Measurements from ENCODE around the gene PXN. TPM values are rescaled to one million over a fixed set of nuclear protein-coding genes. Genes with fewer than 3 reads are reported as not detected.
"Not testable (repeated sequence)": the region's sequence is repeated elsewhere in the genome, so short reads cannot be mapped to it uniquely, and the experiment has no call there.

The PXN gene
- total RNA-seq, 4 donors from 2014 or later = 37.2 to 63.7 (median 51.6) TPM

DNA sequence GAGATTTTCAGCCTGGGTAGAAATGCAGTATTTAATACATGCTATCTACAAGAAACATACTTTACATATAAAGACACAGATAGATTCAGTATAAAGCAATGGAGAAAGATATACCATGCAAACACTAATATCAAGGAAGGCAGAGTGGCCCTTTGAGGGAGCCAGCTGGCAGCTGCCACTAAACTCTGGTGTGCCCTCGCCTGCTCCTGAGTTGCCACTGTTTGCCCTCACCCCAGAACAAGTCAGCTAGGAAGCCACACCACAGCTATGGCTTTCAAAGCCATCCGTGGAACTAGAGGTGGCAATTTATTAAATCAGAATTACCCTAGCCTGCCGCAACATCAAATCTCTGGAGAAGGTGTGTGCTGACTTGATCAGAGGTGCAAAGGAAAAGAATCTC lies 18.3 kb downstream of the PXN start:
- H3K9me3 ChIP-seq = no peaks in the 10 kb centered on the region
- H3K36me3 ChIP-seq = no peaks in the 10 kb centered on the region
- 45% methylated on average over 3 of the region's 3 CpGs for WGBS
- no peak for TF ChIP-seq EP300 (IDR thresholded peaks at IDR 0.05)
- TF ChIP-seq POLR2A (IDR thresholded peaks at IDR 0.05) = no peak
- TF ChIP-seq POLR2AphosphoS5 (IDR thresholded peaks at IDR 0.05) = no peak
- TF ChIP-seq, protein P1, sequence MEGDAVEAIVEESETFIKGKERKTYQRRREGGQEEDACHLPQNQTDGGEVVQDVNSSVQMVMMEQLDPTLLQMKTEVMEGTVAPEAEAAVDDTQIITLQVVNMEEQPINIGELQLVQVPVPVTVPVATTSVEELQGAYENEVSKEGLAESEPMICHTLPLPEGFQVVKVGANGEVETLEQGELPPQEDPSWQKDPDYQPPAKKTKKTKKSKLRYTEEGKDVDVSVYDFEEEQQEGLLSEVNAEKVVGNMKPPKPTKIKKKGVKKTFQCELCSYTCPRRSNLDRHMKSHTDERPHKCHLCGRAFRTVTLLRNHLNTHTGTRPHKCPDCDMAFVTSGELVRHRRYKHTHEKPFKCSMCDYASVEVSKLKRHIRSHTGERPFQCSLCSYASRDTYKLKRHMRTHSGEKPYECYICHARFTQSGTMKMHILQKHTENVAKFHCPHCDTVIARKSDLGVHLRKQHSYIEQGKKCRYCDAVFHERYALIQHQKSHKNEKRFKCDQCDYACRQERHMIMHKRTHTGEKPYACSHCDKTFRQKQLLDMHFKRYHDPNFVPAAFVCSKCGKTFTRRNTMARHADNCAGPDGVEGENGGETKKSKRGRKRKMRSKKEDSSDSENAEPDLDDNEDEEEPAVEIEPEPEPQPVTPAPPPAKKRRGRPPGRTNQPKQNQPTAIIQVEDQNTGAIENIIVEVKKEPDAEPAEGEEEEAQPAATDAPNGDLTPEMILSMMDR (IDR thresholded peaks at IDR 0.05) = no peak
- no peak overlapping the region for H3K4me3 ChIP-seq
- H3K4me1 ChIP-seq = peaks cover 83% of the 10 kb centered on the region
- DNase-seq (ENCODE audit: low spot score in 2 of 2) = no peak
- H3K27me3 ChIP-seq = no peaks in the 10 kb centered on the region
- peak overlapping the region; percentile 74 for H3K27ac ChIP-seq

DNA sequence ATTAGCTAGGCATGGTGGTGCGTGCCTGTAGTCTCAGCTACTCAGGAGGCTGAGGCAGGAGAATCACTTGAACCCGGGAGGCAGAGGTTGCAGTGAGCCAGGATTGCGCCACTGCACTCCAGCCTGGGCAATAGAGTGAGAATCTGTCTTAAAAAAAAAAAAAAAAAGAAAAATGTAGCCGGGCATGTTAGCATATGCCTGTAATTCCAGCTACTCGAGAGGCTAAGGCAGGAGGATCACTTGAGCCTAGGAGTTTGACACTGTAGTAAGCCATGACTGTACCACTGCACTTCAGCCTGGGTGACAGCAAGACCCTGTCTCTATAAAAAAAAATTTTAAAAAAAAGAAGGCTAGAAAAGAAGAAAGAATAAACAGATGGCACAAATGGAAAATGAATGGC lies 18.8 kb downstream of the PXN start:
- 58% methylated on average over 5 of the region's 5 CpGs for WGBS

DNA sequence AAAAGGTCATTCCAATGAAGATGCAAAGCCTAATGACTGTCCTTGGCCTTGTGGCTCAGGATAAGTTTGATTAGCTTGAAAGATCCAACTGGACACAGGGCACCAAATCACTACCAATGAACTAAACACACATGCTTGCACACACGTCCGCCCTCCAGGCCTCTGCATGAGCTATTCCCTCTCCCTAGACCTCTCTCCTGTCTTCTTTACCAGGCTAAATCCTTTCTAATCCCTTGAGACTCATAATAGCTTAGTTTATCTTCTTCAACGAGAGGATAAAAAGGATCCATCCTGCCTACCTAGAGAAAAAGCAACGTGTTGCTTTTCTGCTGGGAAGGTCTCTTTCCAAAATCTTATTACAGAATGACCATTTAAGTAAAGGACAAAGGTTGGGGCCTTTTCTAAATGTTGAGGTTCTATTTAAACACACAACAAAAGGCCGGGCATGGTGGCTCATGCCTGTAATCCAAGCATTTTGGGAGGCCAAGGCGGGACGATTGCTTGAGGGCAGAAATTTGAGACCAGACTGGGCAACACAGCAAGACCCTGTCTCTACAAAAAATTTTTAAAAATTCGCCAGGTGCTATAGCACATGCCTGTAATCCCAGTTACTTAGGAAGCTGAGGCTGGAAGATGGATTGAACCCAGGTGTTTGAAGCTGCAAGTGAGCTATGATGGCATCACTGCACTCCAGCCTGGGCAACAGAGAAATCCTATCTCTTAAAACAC lies 22.4 kb downstream of the PXN start:
- Histone ChIP-seq H3K4me1 (peaks cover 83% of the 10 kb centered on the region), H3K27me3 (no peaks in the 10 kb centered on the region), H3K36me3 (no peaks in the 10 kb centered on the region), H3K9me3 (no peaks in the 10 kb centered on the region), H3K4me3 (no peak overlapping the region), H3K27ac (no peak overlapping the region)
- DNase-seq (ENCODE audit: low spot score in 2 of 2) = no peak
- 75% methylated on average over 8 of the region's 8 CpGs for WGBS
- TF ChIP-seq EP300 (IDR thresholded peaks at IDR 0.05) (no peak), POLR2AphosphoS5 (IDR thresholded peaks at IDR 0.05) (no peak), POLR2A (IDR thresholded peaks at IDR 0.05) (no peak)
- TF ChIP-seq, protein P1 (IDR thresholded peaks at IDR 0.05) = no peak

More for the DNA sequence above, 18.8 kb downstream of the PXN start:
- peak overlapping the region; percentile 74 for H3K27ac ChIP-seq
- not testable (repeated sequence) for H3K36me3 ChIP-seq; H3K9me3 ChIP-seq; DNase-seq (ENCODE audit: low spot score in 2 of 2); H3K4me3 ChIP-seq; H3K27me3 ChIP-seq
- H3K4me1 ChIP-seq = peaks cover 83% of the 10 kb centered on the region

DNA sequence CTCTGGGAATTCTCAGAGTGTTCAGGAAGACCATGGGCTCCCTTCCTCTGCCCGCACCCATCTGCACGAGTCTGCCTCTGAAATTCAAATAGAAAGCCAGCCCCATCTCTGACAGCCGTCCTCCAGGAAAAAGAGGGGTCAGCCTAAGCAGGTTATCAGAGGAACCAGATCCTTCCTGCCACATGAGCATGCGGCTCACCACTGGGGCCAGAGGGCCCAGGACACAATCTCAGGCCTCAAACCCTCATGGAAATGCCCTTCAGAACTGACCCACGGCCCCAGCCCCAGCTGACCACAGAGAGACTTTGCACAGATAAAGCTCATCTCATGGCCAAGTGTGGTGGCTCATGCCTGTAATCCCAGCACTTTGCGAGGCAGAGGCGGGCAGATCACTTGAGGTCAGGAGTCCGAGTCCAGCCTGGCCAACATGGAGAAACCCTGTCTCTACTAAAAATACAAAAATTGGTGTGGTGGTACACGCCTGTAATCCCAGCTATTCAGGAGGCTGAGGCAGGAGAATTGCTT lies 23.2 kb downstream of the PXN start:
- Histone ChIP-seq H3K4me3 (no peak overlapping the region), H3K27me3 (no peaks in the 10 kb centered on the region), H3K36me3 (no peaks in the 10 kb centered on the region), H3K27ac (no peak overlapping the region), H3K4me1 (peaks cover 83% of the 10 kb centered on the region), H3K9me3 (no peaks in the 10 kb centered on the region)
- no peak for DNase-seq (ENCODE audit: low spot score in 2 of 2)
- TF ChIP-seq POLR2A (IDR thresholded peaks at IDR 0.05) (no peak), EP300 (IDR thresholded peaks at IDR 0.05) (no peak), POLR2AphosphoS5 (IDR thresholded peaks at IDR 0.05) (no peak)
- TF ChIP-seq, protein P1 (IDR thresholded peaks at IDR 0.05) = no peak
- WGBS = 66% methylated on average over 7 of the region's 9 CpGs

DNA sequence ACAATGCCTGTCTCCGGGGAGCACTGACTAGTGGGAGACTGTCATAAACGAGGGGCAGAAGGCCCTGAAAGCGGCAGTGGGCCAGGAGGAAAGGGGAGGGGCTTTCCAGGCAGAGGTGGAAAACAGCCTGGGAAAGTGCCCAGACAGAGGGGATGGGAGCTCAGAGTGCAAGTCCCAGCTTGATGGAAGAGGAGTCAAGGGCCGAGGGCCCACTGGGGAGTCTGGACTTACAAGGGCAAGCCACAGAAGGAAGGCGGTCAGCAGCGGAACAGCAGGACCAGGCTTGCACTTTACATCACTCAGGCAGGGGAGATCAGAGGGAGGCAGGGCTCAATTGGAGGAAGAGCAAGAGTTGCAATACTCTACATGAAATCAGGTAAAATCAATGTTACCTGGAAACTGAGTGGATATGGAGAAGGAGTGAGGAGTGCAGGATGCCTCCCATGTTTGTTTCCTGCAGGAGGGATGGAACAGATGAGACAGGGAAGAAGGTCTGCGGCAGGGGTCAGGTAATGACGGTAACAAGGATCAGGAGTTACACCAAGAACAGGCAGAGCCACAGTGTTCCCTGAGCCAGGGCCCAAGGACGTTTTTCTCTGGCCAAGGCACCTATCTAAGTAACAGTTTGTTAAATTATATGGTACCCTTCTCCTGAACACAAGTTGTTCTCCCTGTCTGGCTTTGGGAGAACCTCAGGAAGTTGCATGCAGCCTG lies 23.8 kb downstream of the PXN start:
- DNase-seq (ENCODE audit: low spot score in 2 of 2) = no peak
- WGBS = 48% methylated on average over 9 of the region's 9 CpGs
- H3K4me3 ChIP-seq = no peak overlapping the region
- H3K27me3 ChIP-seq = no peaks in the 10 kb centered on the region
- TF ChIP-seq, protein P1 (IDR thresholded peaks at IDR 0.05) = no peak
- TF ChIP-seq EP300 (IDR thresholded peaks at IDR 0.05) (no peak), POLR2A (IDR thresholded peaks at IDR 0.05) (no peak), POLR2AphosphoS5 (IDR thresholded peaks at IDR 0.05) (no peak)
- no peaks in the 10 kb centered on the region for H3K36me3 ChIP-seq
- no peaks in the 10 kb centered on the region for H3K9me3 ChIP-seq
- peak overlapping the region; percentile 20 for H3K27ac ChIP-seq
- peaks cover 83% of the 10 kb centered on the region for H3K4me1 ChIP-seq

All from suprapubic skin (tissue), 4 donors.